ENCODE measurements around the gene MYCBP2.

MYCBP2 gene

DNA sequence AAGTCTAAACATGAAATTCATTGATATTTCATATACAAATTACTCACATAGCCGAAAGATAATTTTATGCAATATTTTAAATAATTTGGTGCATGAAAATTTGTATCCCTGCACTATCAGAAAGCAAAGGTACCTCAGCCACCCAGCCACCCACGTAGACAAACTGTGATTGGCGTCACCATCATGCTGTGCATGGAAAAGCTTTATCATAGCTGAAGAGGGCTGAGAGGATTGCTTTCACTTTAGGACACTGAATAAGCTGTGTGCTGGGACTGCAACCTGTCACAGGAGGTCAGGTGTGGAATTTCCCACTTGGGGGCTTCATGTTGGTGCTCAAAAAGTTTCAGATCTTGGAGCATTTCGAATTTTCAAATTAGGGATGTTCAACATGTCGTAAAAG lies 96.3 kb downstream of the MYCBP2 start:
- DNase-seq (ENCODE audit: low read depth in 2 of 2) = no peak
- TF ChIP-seq, protein P1, sequence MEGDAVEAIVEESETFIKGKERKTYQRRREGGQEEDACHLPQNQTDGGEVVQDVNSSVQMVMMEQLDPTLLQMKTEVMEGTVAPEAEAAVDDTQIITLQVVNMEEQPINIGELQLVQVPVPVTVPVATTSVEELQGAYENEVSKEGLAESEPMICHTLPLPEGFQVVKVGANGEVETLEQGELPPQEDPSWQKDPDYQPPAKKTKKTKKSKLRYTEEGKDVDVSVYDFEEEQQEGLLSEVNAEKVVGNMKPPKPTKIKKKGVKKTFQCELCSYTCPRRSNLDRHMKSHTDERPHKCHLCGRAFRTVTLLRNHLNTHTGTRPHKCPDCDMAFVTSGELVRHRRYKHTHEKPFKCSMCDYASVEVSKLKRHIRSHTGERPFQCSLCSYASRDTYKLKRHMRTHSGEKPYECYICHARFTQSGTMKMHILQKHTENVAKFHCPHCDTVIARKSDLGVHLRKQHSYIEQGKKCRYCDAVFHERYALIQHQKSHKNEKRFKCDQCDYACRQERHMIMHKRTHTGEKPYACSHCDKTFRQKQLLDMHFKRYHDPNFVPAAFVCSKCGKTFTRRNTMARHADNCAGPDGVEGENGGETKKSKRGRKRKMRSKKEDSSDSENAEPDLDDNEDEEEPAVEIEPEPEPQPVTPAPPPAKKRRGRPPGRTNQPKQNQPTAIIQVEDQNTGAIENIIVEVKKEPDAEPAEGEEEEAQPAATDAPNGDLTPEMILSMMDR (IDR thresholded peaks at IDR 0.05; ENCODE audit: low read depth, low read length) = no peak
- H3K4me3 ChIP-seq (replicated peaks in 1 of 2; ENCODE audit: low read depth in 2 of 2, low read length in 2 of 2) = no peak overlapping the region

DNA sequence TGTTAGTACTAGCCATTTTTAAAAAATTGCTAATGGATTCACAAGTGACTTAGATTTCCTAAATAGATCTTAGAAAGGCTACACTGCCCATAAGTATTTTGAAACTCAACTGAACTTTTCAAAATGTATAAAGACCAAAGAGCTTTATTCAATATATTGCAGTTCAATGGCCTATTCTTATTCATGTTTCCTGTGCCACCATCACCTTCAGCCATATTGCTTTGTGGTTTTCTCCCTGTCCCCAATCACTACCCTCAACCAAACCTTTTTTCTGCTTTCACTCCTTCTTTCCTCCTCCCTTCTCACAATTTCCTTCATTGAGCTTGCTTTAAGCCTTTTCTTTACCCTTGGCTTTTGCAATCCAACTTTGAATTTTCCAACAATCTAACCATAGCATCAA lies 100.9 kb downstream of the MYCBP2 start:
- no peak for DNase-seq (ENCODE audit: low read depth in 2 of 2)

DNA sequence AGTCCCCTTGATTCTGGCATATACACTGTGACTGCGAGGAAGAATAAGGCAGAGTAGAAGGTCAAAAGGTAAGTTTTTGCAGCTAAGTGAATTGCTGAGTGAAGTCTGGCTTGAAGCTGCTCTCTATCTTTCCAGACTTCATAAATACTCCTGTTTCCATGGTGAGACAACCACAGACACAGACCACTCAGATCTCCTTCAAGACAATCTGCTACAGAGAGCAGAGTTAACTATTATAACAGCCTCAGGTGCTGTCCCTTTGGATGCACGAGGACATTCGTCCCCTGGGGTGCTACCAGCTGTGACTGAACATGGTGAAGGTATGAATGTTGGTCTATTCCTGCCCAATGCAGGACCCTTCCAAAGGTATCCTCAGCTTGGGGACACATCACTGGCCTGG lies 104.0 kb downstream of the MYCBP2 start:
- DNase-seq (ENCODE audit: low read depth in 2 of 2) = no peak
- H3K4me3 ChIP-seq (replicated peaks in 1 of 2; ENCODE audit: low read depth in 2 of 2, low read length in 2 of 2) = no peak overlapping the region
- TF ChIP-seq, protein P1 (IDR thresholded peaks at IDR 0.05; ENCODE audit: low read depth, low read length) = no peak

More for the DNA sequence above, 100.9 kb downstream of the MYCBP2 start:
- H3K4me3 ChIP-seq (replicated peaks in 1 of 2; ENCODE audit: low read depth in 2 of 2, low read length in 2 of 2) = no peak overlapping the region
- TF ChIP-seq, protein P1 (IDR thresholded peaks at IDR 0.05; ENCODE audit: low read depth, low read length) = no peak

DNA sequence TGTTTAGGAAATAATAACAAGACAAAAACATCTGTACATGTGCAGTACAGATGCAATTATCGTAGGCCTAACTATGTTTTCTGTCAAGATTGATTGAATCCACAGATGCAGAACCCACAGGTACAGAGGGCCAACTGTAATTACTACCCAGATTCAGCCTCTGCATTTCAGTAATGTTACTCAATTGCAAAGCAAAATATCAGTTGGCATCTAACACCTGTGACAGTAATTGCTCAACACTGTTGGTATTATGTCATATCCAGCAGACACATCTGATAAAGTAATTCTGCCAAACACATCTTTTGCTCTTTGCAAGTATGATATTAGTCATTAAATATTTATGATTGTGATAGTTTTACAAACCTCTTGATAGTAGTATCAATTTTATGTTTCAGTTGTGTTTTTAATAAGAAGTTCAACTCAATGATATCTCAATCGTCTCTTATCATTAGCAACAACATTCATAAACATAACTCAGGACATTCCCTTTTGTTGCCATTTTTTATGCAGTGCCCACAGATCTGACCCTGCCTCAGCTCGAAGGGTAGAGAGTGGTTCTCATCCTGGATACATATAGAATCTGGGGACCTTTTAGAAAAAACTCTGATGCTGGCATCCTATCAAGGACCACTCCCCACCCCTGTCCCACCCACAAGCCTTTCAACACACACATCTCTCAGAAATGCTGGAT lies 104.7 kb downstream of the MYCBP2 start:
- TF ChIP-seq, protein P1 (IDR thresholded peaks at IDR 0.05; ENCODE audit: low read depth, low read length) = no peak
- no peak overlapping the region for H3K4me3 ChIP-seq (replicated peaks in 1 of 2; ENCODE audit: low read depth in 2 of 2, low read length in 2 of 2)
- DNase-seq (ENCODE audit: low read depth in 2 of 2) = no peak

DNA sequence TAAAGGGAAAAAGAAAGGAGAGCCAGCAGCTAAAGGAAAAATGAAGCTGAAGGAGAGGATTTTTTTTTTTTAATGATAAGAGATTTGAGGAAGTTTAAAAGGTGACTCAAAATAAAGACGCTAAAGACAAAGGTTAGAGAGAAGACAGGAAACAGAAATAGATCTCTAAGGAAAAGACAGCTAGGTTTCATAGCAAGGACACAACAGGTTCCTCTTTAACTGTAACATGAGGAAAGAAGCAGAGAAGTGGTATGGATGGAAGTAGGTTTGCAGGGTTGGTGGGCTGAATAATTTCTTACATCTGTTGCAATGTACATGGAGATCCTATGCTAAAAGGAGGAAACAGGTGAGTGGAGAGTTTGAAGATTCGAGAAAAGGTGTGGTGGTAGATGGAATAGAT lies 107.5 kb downstream of the MYCBP2 start:
- TF ChIP-seq, protein P1 (IDR thresholded peaks at IDR 0.05; ENCODE audit: low read depth, low read length) = no peak
- no peak overlapping the region for H3K4me3 ChIP-seq (replicated peaks in 1 of 2; ENCODE audit: low read depth in 2 of 2, low read length in 2 of 2)
- no peak for DNase-seq (ENCODE audit: low read depth in 2 of 2)

DNA sequence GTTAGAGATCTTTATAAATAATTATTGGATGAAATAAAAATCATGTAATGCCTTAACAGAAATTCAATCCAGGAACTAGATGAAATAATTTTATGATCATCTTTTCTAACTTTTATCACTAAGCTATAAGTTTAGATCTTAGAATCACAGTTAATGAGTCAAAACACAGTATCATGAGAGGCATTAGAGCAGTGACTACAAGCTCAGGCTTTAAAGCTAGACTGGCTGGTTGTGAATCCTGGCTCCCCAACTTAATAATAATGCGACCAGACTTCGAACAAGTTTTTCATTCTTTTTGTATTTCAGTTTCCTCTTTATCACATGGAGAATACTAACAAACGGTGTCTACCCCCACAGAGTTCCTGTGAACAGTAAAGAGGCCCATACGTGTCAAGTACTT lies 108.6 kb downstream of the MYCBP2 start:
- no peak for DNase-seq (ENCODE audit: low read depth in 2 of 2)

More for the DNA sequence above, 108.6 kb downstream of the MYCBP2 start:
- H3K4me3 ChIP-seq (replicated peaks in 1 of 2; ENCODE audit: low read depth in 2 of 2, low read length in 2 of 2) = no peak overlapping the region
- TF ChIP-seq, protein P1 (IDR thresholded peaks at IDR 0.05; ENCODE audit: low read depth, low read length) = no peak
